GM19240 (cell line): ENCODE results near the gene WDFY3.

ENCODE experiments used
- DNase-seq: peaks from one replicate; pipeline ENCODE4 v3.0.0; 2011; ENCODE audit warnings: low spot score; ENCODE audit not compliant: insufficient read length

WDFY3 gene

GRCh38 chr4:84800256-84800655, 166.2 kb downstream of the WDFY3 start:
- DNase-seq = no peak

- no peak for DNase-seq
Observed at GRCh38 chr4:84799318-84799717, 167.2 kb downstream of the WDFY3 start.

- no peak for DNase-seq
Observed at GRCh38 chr4:84796394-84796793, 170.1 kb downstream of the WDFY3 start.

- no peak for DNase-seq
Observed at GRCh38 chr4:84792366-84793301, 173.9 kb downstream of the WDFY3 start.

- no peak for DNase-seq
Observed at GRCh38 chr4:84790769-84791565, 175.5 kb downstream of the WDFY3 start.

GRCh38 chr4:84786478-84786877, 180.0 kb downstream of the WDFY3 start:
- DNase-seq = no peak

GRCh38 chr4:84782517-84782916, 184.0 kb downstream of the WDFY3 start:
- DNase-seq = no peak

GRCh38 chr4:84780719-84781118, 185.8 kb downstream of the WDFY3 start:
- no peak for DNase-seq

GRCh38 chr4:84778041-84778440, 188.4 kb downstream of the WDFY3 start:
- DNase-seq = no peak

- DNase-seq = no peak
Observed at GRCh38 chr4:84767168-84767567, 199.3 kb downstream of the WDFY3 start.

- no peak for DNase-seq
Observed at GRCh38 chr4:84753321-84753972, 213.0 kb downstream of the WDFY3 start.

GRCh38 chr4:84751707-84752106, 214.8 kb downstream of the WDFY3 start:
- DNase-seq = no peak

GRCh38 chr4:84750960-84751283, 215.6 kb downstream of the WDFY3 start:
- DNase-seq = no peak

- DNase-seq = peak; percentile 18
Observed at GRCh38 chr4:84750260-84750959, 216.1 kb downstream of the WDFY3 start.

GRCh38 chr4:84740057-84740456, 226.4 kb downstream of the WDFY3 start:
- DNase-seq = no peak

- DNase-seq = no peak
Observed at GRCh38 chr4:84738622-84739021, 227.9 kb downstream of the WDFY3 start.

- no peak for DNase-seq
Observed at GRCh38 chr4:84737656-84738055, 228.8 kb downstream of the WDFY3 start.

GRCh38 chr4:84734037-84734436, 232.5 kb downstream of the WDFY3 start:
- DNase-seq = no peak

GRCh38 chr4:84733343-84734033, 233.0 kb downstream of the WDFY3 start:
- DNase-seq = no peak

GRCh38 chr4:84730375-84730774, 236.1 kb downstream of the WDFY3 start:
- DNase-seq = no peak

GRCh38 chr4:84727491-84727890, 239.0 kb downstream of the WDFY3 start:
- no peak for DNase-seq
